Tibial artery (tissue), 4 donors: Measurements from ENCODE around the gene ASB2.

Experiments
- DNase-seq, 2 donors: peaks; one replicate each; pipeline ENCODE4 v3.0.0-alpha.2; 2019
- H3K27ac ChIP-seq, 2 donors: fragments of 200-600 bp; sonication (generic) in 1 of 2; 1 replicate in 1 of 2; 2 replicates in 1 of 2; pipeline ENCODE4 v1.5.1; 2018 to 2019; ENCODE audit warnings: mild to moderate bottlenecking in 1 of 2
- H3K27me3 ChIP-seq, 2 donors: fragments of 200-600 bp; sonication (generic) in 1 of 2; one replicate each; pipeline versions ENCODE4 v1.5.1 to v1.6.0; 2016 to 2019
- H3K36me3 ChIP-seq, 3 donors: fragments of 200-600 bp; sonication (generic) in 2 of 3; one replicate each; pipeline ENCODE4 v1.5.1; 2016 to 2019; ENCODE audit warnings: mild to moderate bottlenecking in 2 of 3
- H3K4me1 ChIP-seq, 4 donors: fragments of 200-600 bp; sonication (generic) in 2 of 4; 1 replicate in 3 of 4; 2 replicates in 1 of 4; pipeline ENCODE4 v1.5.1; 2016 to 2019
- H3K4me3 ChIP-seq, 2 donors: fragments of 200-600 bp; sonication (generic) in 1 of 2; 1 replicate in 1 of 2; 2 replicates in 1 of 2; pipeline ENCODE4 v1.5.1; 2018 to 2019; ENCODE audit warnings: mild to moderate bottlenecking in 2 of 2
- H3K9me3 ChIP-seq, 3 donors: fragments of 200-600 bp; sonication (generic) in 1 of 3; one replicate each; pipeline ENCODE4 v1.5.1; 2016 to 2019
- intact Hi-C: fragments of 100-400 bp; cut with DNase I; formaldehyde crosslinking; loops from one replicate; pipeline ENCODE4 v1.15.0; 2023; ENCODE audit warnings: low total_unique reads
- TF ChIP-seq, protein P1 (sequence below), 2 experiments: fragments of 200-600 bp in 1 of 2; fragments of 450-650 bp in 1 of 2; IDR thresholded peaks; one replicate each; pipeline ENCODE4 v1.5.1; 2017 to 2019; ENCODE audit warnings: antibody characterized with exemption in 2 of 2, mild to moderate bottlenecking in 1 of 2, moderate library complexity in 1 of 2

The ASB2 gene

GRCh38 chr14:93957751-93958566 lies 18.4 kb downstream of the ASB2 start:
- no peaks in the 10 kb centered on the region for H3K9me3 ChIP-seq
- peaks cover 15 to 24% (median 22%) of the 10 kb centered on the region in 3 donors for H3K36me3 ChIP-seq
- H3K27me3 ChIP-seq = no peaks in the 10 kb centered on the region
- H3K4me1 ChIP-seq = peaks cover 0 to 45% (median 16%) of the 10 kb centered on the region in 4 donors
- intact Hi-C loops = no loop called here
- peak overlapping the region in 1 of 2 donors; percentile 6 for H3K27ac ChIP-seq
- H3K4me3 ChIP-seq = no peak overlapping the region
- no peak for DNase-seq
- TF ChIP-seq, protein P1, sequence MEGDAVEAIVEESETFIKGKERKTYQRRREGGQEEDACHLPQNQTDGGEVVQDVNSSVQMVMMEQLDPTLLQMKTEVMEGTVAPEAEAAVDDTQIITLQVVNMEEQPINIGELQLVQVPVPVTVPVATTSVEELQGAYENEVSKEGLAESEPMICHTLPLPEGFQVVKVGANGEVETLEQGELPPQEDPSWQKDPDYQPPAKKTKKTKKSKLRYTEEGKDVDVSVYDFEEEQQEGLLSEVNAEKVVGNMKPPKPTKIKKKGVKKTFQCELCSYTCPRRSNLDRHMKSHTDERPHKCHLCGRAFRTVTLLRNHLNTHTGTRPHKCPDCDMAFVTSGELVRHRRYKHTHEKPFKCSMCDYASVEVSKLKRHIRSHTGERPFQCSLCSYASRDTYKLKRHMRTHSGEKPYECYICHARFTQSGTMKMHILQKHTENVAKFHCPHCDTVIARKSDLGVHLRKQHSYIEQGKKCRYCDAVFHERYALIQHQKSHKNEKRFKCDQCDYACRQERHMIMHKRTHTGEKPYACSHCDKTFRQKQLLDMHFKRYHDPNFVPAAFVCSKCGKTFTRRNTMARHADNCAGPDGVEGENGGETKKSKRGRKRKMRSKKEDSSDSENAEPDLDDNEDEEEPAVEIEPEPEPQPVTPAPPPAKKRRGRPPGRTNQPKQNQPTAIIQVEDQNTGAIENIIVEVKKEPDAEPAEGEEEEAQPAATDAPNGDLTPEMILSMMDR (IDR thresholded peaks at IDR 0.05) = no peak

DNA sequence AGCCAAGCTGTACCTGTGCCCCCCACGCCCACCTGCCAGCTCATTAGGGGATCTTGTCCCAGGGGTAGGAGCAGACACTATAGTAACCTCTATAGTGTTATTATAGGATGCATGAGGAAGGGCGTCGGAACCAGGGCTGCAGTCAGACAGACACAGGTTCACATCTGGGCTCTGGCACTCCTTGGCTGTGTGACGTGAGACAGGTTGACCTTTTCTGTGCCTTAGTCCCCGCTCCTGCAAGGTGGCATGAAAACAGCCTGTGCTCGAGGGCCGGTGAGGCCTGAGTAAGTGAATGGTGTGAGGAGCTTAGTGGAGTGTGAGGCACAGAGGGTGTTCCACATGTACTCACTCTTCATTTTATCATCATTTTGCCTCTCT lies 19.0 kb downstream of the ASB2 start:
- TF ChIP-seq, protein P1 (IDR thresholded peaks at IDR 0.05) = no peak
- no peaks in the 10 kb centered on the region for H3K27me3 ChIP-seq
- no peaks in the 10 kb centered on the region for H3K9me3 ChIP-seq
- intact Hi-C loops = no loop called here
- H3K27ac ChIP-seq = peak overlapping the region in 1 of 2 donors; percentile 46
- H3K4me3 ChIP-seq = no peak overlapping the region
- H3K36me3 ChIP-seq = peaks cover 10 to 27% (median 21%) of the 10 kb centered on the region in 3 donors
- H3K4me1 ChIP-seq = peaks cover 0 to 40% (median 14%) of the 10 kb centered on the region in 4 donors
- no peak for DNase-seq

DNA sequence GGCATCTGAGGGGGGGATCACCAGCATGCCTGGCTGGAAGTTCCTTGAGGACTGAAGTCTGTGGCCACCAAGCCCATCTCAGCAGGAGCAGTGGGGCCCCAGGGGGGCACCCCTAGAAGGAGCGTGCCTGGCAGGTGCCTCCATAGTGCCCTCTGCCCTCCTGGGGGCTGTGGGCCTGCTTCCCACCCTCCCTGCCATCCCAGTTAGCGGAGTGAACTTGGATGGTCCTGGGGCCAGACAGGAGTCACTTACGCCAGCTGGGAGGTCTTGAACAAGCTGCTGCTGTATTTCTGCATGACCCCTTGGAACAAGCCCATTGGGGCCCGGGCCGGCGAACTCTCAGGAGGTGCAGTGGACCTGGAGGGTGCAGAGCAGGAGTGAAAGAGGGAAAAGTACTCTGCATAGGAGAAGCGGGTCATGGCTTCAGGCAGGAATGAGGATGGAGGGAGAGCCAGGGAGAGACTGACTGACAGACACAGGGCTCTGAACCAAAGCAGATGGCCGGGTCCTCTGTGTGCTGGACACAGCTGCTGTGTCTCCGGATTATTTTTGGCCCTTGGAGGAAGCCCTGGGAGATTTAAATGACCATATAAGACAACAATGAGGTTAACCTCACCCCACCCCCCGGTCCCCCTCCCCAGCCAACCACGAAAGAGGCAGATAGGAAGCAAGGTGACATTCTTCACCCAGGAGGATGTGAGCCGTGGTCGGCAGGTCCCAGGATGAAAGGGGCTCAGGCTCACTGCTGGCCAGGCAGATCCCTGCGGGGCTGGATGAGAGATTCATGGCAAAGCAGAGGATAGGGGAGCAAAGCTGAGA lies 19.6 kb downstream of the ASB2 start:
- Histone ChIP-seq H3K4me1 (peaks cover 0 to 40% (median 14%) of the 10 kb centered on the region in 4 donors), H3K36me3 (peaks cover 15 to 33% (median 23%) of the 10 kb centered on the region in 3 donors), H3K27ac (peak overlapping the region in 1 of 2 donors; percentile 46), H3K9me3 (no peaks in the 10 kb centered on the region), H3K27me3 (no peaks in the 10 kb centered on the region), H3K4me3 (no peak overlapping the region)
- TF ChIP-seq, protein P1 (IDR thresholded peaks at IDR 0.05) = no peak
- DNase-seq = no peak
- intact Hi-C loops = no loop called here

DNA sequence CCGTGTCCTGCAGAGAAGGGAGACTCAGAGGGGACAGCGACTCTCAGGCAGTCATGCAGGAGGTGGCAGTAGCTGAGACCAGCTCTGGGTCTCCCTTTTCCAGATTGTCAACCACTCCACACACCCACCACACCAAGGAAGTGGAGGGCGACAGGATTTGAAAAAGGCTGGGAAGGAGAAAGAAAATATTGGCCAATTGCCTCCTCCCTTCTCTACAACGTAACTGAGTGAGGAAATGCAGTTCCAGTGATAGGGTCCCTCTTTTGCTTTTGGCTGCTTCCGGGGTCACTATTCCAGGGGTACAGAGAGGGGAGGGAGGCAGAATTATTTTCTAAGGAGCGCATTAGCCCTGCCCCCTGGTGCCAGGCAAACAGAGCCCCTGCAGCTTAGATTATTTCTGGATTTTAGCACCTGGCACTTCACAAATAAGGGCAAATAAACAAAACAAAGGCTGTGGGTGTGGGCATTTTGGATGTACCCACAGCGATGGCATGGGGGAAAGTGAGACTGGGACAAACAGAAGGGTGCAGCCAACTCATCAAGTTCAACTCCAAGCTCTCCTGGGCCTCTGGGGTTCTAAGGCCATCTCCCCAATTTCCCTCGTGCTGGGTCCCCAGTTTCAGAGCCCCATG lies 20.4 kb downstream of the ASB2 start:
- DNase-seq = no peak
- no peak overlapping the region for H3K4me3 ChIP-seq
- intact Hi-C loops = no loop called here

More for the DNA sequence above, 20.4 kb downstream of the ASB2 start:
- Histone ChIP-seq H3K27me3 (no peaks in the 10 kb centered on the region), H3K27ac (peak overlapping the region in 1 of 2 donors; percentile 46), H3K9me3 (no peaks in the 10 kb centered on the region), H3K36me3 (peaks cover 21 to 37% (median 26%) of the 10 kb centered on the region in 3 donors), H3K4me1 (peaks cover 0 to 40% (median 14%) of the 10 kb centered on the region in 4 donors)
- TF ChIP-seq, protein P1 (IDR thresholded peaks at IDR 0.05) = no peak
